Esophagus muscularis mucosa (tissue), 4 donors: ENCODE data around the gene P2RY1. TPM values are rescaled to one million over a fixed set of nuclear protein-coding genes. Genes with fewer than 3 reads are reported as not detected.

Experiments used
- DNase-seq: peaks from one replicate; pipeline ENCODE4 v3.0.0-alpha.2; 2017; ENCODE audit errors: extremely low spot score
- H3K27ac ChIP-seq, 4 donors: fragments of 200-600 bp; sonication (generic); replicated peaks in 1 of 4; 1 replicate in 3 of 4; 2 replicates in 1 of 4; pipeline ENCODE4 v1.5.1; 2016 to 2019; ENCODE audit warnings: mild to moderate bottlenecking in 1 of 4
- H3K27me3 ChIP-seq, 4 donors: fragments of 200-600 bp; sonication (generic); one replicate each; pipeline versions ENCODE4 v1.5.1 to v1.6.0; 2016 to 2019
- H3K36me3 ChIP-seq, 4 donors: fragments of 200-600 bp; sonication (generic); one replicate each; pipeline ENCODE4 v1.5.1; 2016 to 2019
- H3K4me1 ChIP-seq, 4 donors: fragments of 200-600 bp; sonication (generic); one replicate each; pipeline ENCODE4 v1.5.1; 2016 to 2019
- H3K4me3 ChIP-seq, 4 donors: fragments of 200-600 bp; sonication (generic); 1 replicate in 2 of 4; 2 replicates in 2 of 4; pipeline ENCODE4 v1.5.1; 2016 to 2019; ENCODE audit warnings: mild to moderate bottlenecking in 4 of 4, moderate library complexity in 1 of 4
- H3K9me3 ChIP-seq, 4 donors: fragments of 200-600 bp; sonication (generic); 1 replicate in 3 of 4; 2 replicates in 1 of 4; pipeline ENCODE4 v1.5.1; 2016 to 2019
- CTCF ChIP-seq, 3 experiments: fragments of 200-600 bp in 2 of 3; fragments of 450-650 bp in 1 of 3; sonication (generic) in 2 of 3; IDR thresholded peaks; one replicate each; pipeline ENCODE4 v1.5.1; 2017 to 2019; ENCODE audit warnings: antibody characterized with exemption in 3 of 3, mild to moderate bottlenecking in 2 of 3, moderate library complexity in 1 of 3
- EP300 ChIP-seq: sonication (generic); formaldehyde crosslinking; IDR thresholded peaks from one replicate; pipeline ENCODE4 v1.6.1; 2017; ENCODE audit warnings: antibody characterized with exemption
- POLR2A ChIP-seq: fragments of 450-650 bp; IDR thresholded peaks from one replicate; pipeline ENCODE4 v1.6.1; 2017; ENCODE audit warnings: antibody characterized with exemption, moderate library complexity, mild to moderate bottlenecking, low read depth
- POLR2AphosphoS5 ChIP-seq, 2 donors: sonication (generic); formaldehyde crosslinking; IDR thresholded peaks; one replicate each; pipeline ENCODE4 v1.6.1; 2017; ENCODE audit warnings: antibody characterized with exemption in 2 of 2
- WGBS: methylation state at CpG from one replicate; pipeline ENCODE4 v1.1.5; 2018; 5-methylcytosine and 5-hydroxymethylcytosine counted together
- intact Hi-C: fragments of 100-400 bp; cut with DNase I; formaldehyde crosslinking; loops from one replicate; pipeline ENCODE4 v1.15.1; 2023
- total RNA-seq, 4 donors: library from RNA; depleted of rRNA; stranded (reverse); fragments of >200 nt; gene quantifications; one replicate each; pipeline versions ENCODE4 v1.1.0 to v1.2.1, GENCODE V29; 2016

Gene P2RY1
- total RNA-seq, 4 donors from 2014 or later, result 1.7 to 3.3 (median 2.6) TPM

GRCh38 chr3:152834191-152834775, 648 bp upstream of the P2RY1 start:
- 14% methylated on average over 16 of the region's 17 CpGs for WGBS
- Histone ChIP-seq H3K4me1 (peaks cover 0 to 24% (median 19%) of the 10 kb centered on the region in 4 donors), H3K27ac (peak overlapping the region; percentile 38 to 65 (median 46)), H3K36me3 (no peaks in the 10 kb centered on the region), H3K27me3 (peaks cover 0 to 37% (median 0%) of the 10 kb centered on the region in 4 donors), H3K4me3 (peak overlapping the region; percentile 65 to 69 (median 66)), H3K9me3 (no peaks in the 10 kb centered on the region)
- TF ChIP-seq CTCF (IDR thresholded peaks at IDR 0.05) (peak in 1 of 3 experiments; percentile 7), POLR2AphosphoS5 (IDR thresholded peaks at IDR 0.05) (no peak)
- DNase-seq, result no peak
- intact Hi-C loops, result no loop called here

GRCh38 chr3:152835601-152836102, 721 bp downstream of the P2RY1 start:
- H3K4me1 ChIP-seq, result peaks cover 0 to 24% (median 19%) of the 10 kb centered on the region in 4 donors
- 3% methylated on average over 20 of the region's 47 CpGs for WGBS
- intact Hi-C loops, result no loop called here
- no peaks in the 10 kb centered on the region for H3K9me3 ChIP-seq
- H3K4me3 ChIP-seq, result peak overlapping the region; percentile 65 to 69 (median 66)
- H3K27ac ChIP-seq, result peak overlapping the region; percentile 38 to 65 (median 46)
- DNase-seq, result no peak
- TF ChIP-seq CTCF (IDR thresholded peaks at IDR 0.05) (no peak), POLR2AphosphoS5 (IDR thresholded peaks at IDR 0.05) (no peak), EP300 (no peak), POLR2A (no peak)
- H3K27me3 ChIP-seq, result peaks cover 0 to 37% (median 0%) of the 10 kb centered on the region in 4 donors
- no peaks in the 10 kb centered on the region for H3K36me3 ChIP-seq

GRCh38 chr3:152836269-152836668, 1.3 kb downstream of the P2RY1 start:
- Histone ChIP-seq H3K4me3 (peak overlapping the region; percentile 65 to 69 (median 66)), H3K36me3 (no peaks in the 10 kb centered on the region), H3K27ac (no peak overlapping the region), H3K4me1 (peaks cover 0 to 24% (median 19%) of the 10 kb centered on the region in 4 donors), H3K9me3 (no peaks in the 10 kb centered on the region), H3K27me3 (peaks cover 0 to 37% (median 0%) of the 10 kb centered on the region in 4 donors)
- 69% methylated on average over 14 of the region's 14 CpGs for WGBS
- no peak for DNase-seq
- no peak for TF ChIP-seq EP300
- TF ChIP-seq POLR2AphosphoS5 (IDR thresholded peaks at IDR 0.05), result no peak
- TF ChIP-seq POLR2A, result no peak
- no peak for TF ChIP-seq CTCF (IDR thresholded peaks at IDR 0.05)
- intact Hi-C loops, result no loop called here

- WGBS, result 60% methylated on average over 1 of the region's 1 CpG
- Histone ChIP-seq H3K4me1 (peaks cover 0 to 19% (median 14%) of the 10 kb centered on the region in 4 donors), H3K36me3 (no peaks in the 10 kb centered on the region), H3K9me3 (no peaks in the 10 kb centered on the region), H3K4me3 (no peak overlapping the region), H3K27me3 (peaks cover 0 to 23% (median 0%) of the 10 kb centered on the region in 4 donors), H3K27ac (no peak overlapping the region)
- intact Hi-C loops, result no loop called here
- DNase-seq, result no peak
- TF ChIP-seq POLR2AphosphoS5 (IDR thresholded peaks at IDR 0.05), result no peak
- TF ChIP-seq CTCF (IDR thresholded peaks at IDR 0.05), result no peak
- no peak for TF ChIP-seq EP300
- TF ChIP-seq POLR2A, result no peak
Measured at GRCh38 chr3:152839511-152839910, 4.6 kb downstream of the P2RY1 start.
